ENCODE measurements around the gene TMEM161A. TPM values are rescaled to one million over a fixed set of nuclear protein-coding genes. Genes with fewer than 3 reads are reported as not detected.

The TMEM161A gene
- total and polyA plus RNA-seq, 9 of the 15 experiments (the other 6 are each of a cell fraction or from before 2014, with no cell fraction given) = 0.63 to 92.3 (median 38.9) TPM

- TF ChIP-seq ZC3H8 (IDR thresholded peaks at IDR 0.05) (no peak), ZNF830 (CRISPR knock-in tag; IDR thresholded peaks at IDR 0.05) (no peak), TEAD1 (CRISPR knock-in tag; IDR thresholded peaks at IDR 0.05) (no peak), EZH2 (IDR thresholded peaks at IDR 0.05; ENCODE audit: borderline replicate concordance, low read depth, low read length) (no peak), CC2D1A (IDR thresholded peaks at IDR 0.05) (no peak), POLR2B (IDR thresholded peaks at IDR 0.05; ENCODE audit: low read depth, partially characterized antibody) (peak; percentile 16), TFAM (CRISPR knock-in tag; conservative IDR thresholded peaks at IDR 0.05) (no peak), ZBTB43 (CRISPR knock-in tag; IDR thresholded peaks at IDR 0.05) (no peak), MYBL2 (IDR thresholded peaks at IDR 0.05; ENCODE audit: low read depth) (no peak), MYBL2 (CRISPR knock-in tag; IDR thresholded peaks at IDR 0.05; ENCODE audit: borderline replicate concordance) (no peak), ZNF589 (CRISPR knock-in tag; IDR thresholded peaks at IDR 0.05; ENCODE audit: low read depth) (no peak), RBBP5 (IDR thresholded peaks at IDR 0.05; ENCODE audit: borderline replicate concordance, insufficient read depth, low read length, poor library complexity, severe bottlenecking) (peak; percentile 13), MBD1 (CRISPR knock-in tag; IDR thresholded peaks at IDR 0.05) (no peak), ZNF212 (CRISPR knock-in tag; IDR thresholded peaks at IDR 0.05) (no peak), GABPB2 (CRISPR knock-in tag; conservative IDR thresholded peaks at IDR 0.05) (no peak), MED1 (CRISPR knock-in tag; IDR thresholded peaks at IDR 0.05; ENCODE audit: borderline replicate concordance) (no peak), MEIS2 (IDR thresholded peaks at IDR 0.05; ENCODE audit: partially characterized antibody) (no peak), PCBP2 (IDR thresholded peaks at IDR 0.05; ENCODE audit: low read depth, low read length, poor library complexity, severe bottlenecking) (no peak), ASH1L (IDR thresholded peaks at IDR 0.05; ENCODE audit: borderline replicate concordance, low read depth, partially characterized antibody) (no peak), TAF1 (IDR thresholded peaks at IDR 0.05; ENCODE audit: control insufficient read depth, extremely low read depth, insufficient read depth, low read length, severe bottlenecking) (peak; percentile 67), ZNF197 (CRISPR knock-in tag; IDR thresholded peaks at IDR 0.05; ENCODE audit: low read depth) (no peak), MTA1 (IDR thresholded peaks at IDR 0.05; ENCODE audit: borderline replicate concordance) (no peak), ZNF311 (CRISPR knock-in tag; IDR thresholded peaks at IDR 0.05) (no peak), ELF1 (tag; IDR thresholded peaks at IDR 0.05) (peak; percentile 81), THRAP3 (IDR thresholded peaks at IDR 0.05; ENCODE audit: borderline replicate concordance) (no peak), ZNF584 (CRISPR knock-in tag; IDR thresholded peaks at IDR 0.05; ENCODE audit: low read depth) (no peak)
These were observed 17.7 kb downstream of the TMEM161A start (continued) for GRCh38 chr19:19120308-19121231.
